HG02759 (cell line): ENCODE data around the gene PEAK1.
"Not testable (repeated sequence)": the region's sequence is repeated elsewhere in the genome, so short reads cannot be mapped to it uniquely, and the experiment has no call there.

Experiments used
- ATAC-seq: cut with Tn5 transposase; IDR thresholded peaks from one replicate; pipeline ENCODE4 v1.9.1; 2021; ENCODE audit warnings: mild to moderate bottlenecking, moderate library complexity; ENCODE audit not compliant: unreplicated experiment

The PEAK1 gene

DNA sequence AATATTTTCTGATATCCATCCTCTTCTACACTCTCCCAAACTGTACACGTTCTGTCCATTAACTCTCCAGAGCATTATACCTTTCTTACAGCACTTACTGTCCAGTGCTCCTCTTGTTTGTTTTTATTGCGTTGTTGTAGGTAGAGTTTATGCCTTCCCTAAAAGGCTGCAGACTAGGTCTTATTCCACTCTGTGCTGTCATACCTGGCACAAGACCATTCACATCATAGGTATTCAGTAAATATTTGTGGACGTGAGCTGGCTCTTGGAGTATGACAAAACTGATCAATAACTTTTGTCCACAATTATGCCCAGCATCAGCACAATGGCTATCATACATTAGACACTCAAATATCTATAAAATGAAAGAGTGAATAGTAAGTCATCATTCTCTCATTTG is 5.2 kb upstream of the PEAK1 start:
- no peak for ATAC-seq

DNA sequence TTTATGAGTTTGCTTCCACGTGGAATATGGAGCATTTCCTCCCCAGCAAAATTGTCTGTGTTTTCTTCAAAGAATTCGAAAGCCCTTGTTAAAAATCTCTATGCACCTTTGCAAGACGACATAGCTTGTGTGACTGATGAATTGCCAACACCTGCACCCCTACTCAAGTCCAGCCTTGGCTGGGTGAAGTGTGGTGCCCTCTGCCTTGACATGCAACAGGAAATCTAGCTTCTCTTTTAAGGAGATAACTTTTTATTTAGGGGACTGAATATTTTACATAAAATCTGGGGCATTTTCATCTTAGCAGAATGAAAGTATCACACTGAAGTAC is 1.4 kb upstream of the PEAK1 start:
- ATAC-seq: no peak

DNA sequence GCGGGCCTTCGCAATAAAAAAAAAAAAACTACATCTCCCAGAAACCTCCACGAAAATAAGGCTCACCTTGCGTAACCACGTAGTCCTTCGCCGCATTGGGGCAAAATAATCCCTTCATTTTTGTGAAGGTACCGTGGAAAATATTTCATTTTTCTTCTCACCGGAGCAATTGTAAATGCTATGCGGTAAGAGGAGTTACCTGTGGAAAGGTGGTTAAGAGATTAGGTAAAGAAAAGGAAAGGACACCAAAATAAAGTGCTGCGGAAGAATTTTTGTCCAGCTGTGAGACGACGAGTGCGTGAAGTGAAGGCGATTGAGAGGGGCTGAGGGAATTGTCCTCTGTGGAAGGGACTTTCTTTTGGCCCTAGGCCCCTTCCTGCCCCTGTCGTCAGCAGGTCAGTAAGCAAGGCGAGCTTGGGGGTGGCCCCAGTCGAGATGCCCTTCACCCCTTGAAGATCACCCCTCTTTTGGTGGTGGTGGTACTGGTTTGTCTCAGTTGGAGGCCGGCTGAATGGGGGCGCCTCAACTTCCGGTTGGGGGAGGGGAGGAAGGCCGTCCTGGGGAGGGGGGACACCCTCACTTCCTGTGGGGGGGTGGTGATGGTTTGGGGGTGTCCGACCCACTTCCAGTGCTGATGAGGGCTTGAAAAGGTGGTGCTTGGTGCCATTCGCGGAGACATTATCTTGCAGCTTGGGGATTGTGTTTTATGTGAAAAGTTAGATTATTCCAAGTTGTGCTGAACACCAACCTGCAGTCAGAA is 886 bp upstream of the PEAK1 start, which contains the start of gene HMG20A:
Gene HMG20A, plus strand, starts transcription at position 279 of the 760 bp plus-strand sequence. CDS start 37,520 bp downstream, outside the sequence.
- peak; percentile 42 for ATAC-seq

DNA sequence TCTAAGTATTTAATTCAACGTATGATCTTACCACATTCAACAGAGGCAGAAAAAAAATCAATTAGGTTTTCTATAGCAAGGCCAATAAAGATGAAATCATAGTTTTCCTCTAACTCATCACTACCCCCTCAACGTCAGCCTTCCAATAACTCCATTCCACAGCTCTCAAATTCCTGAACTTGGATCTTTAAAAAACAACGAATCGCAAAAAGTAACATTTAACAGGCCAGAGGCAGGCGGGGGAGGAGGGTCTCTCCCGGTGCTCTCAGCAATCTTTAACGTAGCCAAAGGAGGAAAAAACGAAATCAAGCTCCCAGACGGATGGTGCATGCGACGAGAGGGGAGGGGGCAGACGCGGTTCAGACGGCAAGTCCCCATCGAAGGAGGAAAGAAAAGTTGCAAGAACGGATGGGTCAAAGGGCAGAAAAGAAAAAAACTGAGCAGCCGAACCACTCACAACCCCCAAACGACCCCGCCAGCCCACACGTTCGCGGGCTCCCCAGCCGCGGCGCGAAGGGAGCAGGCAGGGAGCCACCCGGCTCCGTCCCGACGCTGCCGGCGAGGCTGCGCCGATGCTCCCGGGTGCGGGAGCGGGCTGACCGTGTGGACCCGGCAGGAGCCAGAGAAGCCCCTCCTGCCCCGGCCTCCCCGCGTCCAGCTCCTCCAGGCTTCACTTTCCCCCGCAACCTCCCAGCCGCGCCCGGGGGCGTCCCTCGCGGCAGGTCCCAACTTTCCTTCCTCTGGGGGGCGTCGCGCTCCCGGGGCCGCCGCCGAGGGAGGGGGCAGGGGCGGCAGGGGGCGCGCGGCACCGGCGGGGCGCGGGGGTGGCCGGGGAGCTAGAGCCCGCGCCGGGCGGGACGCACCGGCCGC is 703 bp downstream of the PEAK1 start:
- ATAC-seq: no peak

DNA sequence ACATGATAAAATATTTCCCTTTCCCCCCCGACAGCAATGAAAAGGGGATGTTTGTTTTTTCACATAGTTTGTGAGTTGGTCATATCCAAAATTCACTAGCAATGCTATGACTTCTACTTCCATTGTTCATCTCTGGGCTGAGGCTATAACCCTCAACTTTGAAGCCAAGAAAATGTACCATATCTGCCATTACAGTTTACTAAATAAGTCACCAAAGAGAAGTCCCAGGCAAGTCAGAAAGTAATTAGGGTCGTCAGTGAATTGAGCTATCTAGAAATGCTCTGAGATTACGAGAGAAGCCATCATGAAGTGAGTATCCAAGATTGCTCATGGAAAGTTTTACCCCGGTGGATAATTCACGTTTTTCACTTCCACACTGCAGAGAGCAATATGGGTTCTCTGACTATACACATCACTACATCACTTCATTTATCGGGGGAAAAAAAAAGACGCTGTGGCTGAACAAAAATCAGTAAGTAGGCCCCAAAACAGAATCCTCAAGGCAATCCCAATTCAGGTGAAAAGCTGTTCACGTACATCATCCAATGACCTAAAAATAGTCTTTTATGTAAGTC is 1.4 kb downstream of the PEAK1 start:
- no peak for ATAC-seq

DNA sequence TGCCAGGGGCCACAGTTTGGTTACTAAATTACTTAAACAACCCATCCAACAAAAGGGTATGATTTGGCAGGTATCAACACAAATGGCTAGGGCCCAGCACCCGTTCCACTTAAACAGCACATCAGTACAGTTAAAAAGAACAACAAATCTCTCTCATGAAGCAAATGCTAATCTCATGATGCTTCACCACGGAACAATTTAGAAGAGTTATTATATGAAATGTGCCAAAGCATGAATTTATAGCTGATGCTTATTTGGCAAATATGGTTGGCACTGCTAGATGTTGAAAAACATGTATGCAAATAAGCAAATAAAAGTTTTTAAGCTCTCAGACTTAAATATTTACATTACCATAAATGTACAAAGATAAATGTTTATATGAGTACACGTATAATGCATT is 2.3 kb downstream of the PEAK1 start:
- ATAC-seq: no peak

DNA sequence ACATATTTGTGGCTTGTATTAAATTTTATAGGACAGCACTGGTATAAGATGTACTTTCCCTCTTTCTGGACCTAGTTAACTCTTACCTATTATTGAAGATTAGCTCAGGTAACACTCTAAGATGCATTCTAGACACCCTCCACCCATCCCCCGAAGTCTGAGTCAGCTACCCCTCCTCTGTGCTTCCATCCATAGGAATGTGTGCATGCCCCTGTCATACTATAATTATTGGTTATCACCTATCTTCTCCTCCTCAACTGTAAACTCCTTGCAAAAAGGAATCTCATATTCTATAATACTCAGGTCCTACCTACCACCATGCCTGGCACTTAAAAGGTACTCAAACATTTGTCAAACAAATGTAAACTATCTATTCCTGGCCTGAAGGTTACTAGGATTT is 3.0 kb downstream of the PEAK1 start:
- no peak for ATAC-seq

DNA sequence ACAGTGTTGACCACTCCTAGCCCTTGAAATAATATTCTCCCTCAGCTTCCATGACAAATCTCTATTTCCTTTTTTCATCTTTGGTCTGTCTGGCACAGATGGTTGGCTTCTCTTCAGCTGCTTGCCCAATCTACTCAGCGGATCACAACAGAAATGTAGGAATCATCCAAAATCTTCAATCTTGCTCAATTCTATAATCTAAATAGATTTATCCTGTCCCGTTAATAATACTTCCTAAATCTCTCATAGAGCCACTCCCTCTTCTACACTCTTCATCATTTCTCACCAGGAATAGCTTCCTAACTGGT is 3.8 kb downstream of the PEAK1 start:
- ATAC-seq: no peak

DNA sequence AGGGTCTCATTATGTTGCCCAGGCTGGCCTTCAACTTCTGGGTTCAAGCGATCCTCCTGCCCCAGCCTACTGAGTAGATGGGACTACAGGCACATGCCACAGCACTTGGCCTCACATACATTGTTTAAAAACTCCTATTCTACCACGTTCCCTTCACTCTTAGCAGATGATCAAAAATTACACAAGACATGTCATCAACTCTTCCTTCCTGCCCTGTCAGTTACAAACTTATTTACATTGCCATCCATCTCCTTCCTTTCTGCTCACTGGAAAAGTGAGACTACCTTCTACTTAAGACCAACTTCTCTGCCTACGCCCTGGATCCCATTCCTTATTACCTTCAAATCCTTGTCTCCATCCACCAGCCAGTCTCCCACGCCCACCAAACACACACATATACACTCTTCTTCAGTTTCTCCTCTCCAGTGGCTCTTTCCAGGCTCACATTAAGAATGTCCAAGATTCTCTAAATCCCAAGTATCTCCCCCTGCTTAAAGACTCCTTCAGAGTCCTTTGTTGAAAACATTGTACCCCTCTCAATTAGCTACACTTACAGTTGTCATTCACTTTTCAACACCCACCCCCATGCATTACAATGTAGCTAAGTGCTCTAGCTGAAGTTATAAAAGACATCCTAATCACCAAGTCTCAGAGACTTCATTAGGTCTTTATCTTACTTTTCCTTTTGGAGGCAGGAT is 4.3 kb downstream of the PEAK1 start:
- no peak for ATAC-seq

DNA sequence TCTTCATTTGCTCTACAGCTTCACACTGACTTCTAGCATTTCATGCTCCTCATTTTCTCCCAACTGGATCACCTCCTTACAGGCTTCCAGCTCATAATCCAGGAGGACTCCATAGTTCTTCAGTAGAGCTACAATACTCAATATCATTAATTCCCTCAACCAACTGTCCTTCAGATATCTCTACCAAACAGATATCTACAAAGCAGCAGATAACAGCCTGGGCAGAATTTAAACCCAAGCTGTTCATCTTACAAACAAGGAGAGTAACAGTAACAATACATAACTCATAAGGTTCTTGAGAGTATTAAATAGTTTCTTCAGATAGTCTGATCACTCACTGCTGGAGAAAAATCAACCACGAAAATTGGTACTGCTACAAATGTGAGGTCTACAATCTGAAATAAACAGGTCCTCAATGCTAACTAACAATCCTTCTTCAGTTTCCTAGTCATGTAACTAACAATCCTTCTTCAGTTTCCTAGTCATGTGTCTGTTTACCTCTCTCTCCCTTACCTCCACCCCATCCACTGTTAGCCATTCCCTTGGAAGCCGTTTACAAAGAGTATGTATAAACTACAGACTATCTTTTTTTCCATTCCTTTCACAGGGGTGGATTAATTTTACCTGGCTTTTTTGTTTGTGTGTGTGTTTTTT is 5.0 kb downstream of the PEAK1 start:
- no peak for ATAC-seq

DNA sequence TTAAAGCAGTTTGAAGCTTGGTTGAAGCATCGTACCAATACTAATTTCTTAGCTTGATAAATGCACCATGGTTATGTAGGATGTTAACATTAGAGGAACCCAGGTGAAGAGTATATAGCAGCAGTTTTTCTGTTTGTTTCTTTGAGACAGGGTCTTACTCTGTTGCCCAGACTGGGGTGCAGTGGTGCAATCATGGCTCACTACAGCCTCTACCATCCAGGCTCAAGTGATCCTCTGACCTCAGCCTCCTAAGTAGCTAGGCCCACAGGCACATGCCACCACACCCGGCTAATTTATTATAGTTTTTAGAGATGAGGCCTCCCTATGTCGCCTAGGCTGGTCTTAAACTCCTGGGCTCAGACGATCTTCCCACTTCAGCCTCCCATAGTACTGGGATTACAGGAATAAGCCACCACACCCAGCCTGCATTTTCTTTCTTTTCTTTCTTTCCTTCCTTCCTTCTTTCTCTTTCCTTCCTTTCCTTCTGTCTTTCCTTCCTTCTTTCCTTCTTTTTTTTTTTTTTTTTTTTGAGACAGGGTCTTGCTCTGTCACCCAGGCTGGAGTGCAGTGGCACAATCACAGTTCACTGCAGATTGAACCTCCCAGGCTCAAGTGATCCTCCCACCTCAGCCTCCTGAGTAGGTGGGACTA is 6.1 kb downstream of the PEAK1 start:
- ATAC-seq: no peak

DNA sequence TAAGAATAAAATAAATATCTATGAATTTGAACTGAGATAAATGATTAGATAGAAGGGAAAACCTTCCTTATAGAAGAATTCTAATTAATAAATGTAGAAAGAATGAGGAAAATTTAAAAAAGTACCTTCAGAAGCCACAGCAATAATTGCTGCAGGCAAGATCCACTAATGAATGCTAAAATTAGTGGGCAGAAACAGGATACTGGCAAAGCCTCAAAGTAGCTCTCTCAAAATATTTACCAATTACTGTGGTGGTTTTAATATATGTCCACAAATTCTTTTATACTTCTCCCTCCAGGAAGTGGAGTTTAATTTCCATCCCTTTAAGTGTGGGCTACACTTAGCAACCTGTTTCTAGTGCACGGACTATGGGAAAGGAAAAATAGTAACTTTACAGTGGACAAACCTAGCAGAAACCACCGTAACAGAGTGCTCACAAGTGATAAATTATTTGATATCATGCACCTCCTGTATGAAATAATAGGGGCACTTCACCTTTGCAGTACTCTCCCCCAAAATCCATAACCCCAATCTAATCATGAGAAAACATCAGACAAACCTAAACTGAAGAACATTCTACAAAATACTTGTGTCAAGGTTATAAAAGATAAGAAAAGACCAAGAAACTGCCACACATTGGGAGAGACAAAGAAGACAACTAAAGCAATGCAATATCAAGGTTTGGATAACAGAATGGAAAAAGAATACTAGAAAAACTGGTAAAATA is 6.8 kb downstream of the PEAK1 start:
- ATAC-seq: no peak

DNA sequence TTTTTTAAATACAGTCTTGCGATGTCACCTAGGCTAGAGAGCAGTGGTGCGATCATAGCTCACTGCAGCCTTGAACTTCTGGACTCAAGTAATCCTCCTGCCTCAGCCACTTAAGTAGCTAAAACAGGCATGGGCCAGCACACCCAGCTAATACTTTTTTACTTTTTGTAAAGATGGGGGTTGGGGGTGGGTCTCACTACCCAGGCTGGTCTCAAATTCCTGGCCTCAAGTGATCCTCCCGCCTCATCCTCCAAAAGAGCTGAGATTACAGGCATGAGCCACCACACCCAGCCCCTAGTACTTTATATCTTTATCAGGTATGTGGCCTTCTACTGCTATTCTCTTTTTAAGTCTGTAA is 8.3 kb downstream of the PEAK1 start:
- ATAC-seq: no peak

DNA sequence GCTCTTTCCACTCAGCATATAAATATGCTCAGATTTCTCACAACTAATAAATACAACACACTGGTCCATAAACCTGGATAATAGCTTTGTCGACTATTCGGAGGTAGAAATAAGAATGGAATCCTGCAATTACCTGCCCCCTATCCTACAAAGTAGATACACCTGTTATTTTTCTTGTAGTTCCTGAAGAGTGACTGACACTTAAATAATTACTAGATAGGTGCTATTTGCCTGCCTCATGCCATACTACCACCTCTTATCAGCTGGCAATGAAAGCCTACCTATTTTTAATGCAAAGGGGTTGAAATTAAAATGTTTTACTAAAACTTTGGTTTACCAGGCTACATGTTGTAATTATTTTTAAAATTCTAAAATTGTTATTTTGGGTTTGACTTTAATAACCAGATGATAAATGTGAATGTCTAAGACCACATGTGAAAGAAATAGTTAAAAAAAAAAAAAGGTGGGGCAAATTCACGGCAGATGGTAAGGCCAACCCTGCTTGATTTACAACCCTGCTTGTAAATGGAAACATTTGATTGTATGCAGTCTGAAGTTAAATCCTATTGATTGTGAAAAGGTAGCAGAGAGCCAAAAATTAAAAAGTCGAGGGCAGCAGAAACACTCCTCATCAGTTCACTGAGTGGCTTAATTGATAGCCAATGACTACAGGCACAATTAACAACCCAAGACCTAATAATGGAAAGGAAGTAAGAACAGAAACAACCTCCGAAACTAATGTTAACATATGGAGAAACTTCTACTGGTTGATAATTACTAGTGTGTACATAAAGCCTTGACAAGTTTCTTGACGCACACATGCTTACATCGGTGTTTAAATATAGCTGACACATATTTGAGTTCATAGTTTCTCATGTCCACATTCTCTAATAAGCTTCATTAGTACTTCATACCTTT is 8.9 kb downstream of the PEAK1 start:
- no peak for ATAC-seq

DNA sequence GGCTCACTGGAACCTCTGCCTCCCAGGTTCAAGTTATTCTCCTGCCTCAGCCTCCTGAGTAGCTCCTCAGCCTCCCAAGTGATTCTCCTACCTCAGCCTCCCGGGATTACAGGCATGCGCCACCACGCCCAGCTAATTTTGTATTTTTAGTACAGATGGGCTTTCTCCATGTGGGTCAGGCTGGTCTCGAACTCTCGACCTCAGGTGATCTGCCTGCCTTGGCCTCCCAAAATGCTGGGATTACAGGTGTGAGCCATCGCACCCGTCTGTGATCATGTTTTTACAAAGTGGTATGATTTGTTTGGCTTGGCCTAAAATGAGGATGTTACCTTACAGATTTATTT is 9.8 kb downstream of the PEAK1 start:
- not testable (repeated sequence) for ATAC-seq

DNA sequence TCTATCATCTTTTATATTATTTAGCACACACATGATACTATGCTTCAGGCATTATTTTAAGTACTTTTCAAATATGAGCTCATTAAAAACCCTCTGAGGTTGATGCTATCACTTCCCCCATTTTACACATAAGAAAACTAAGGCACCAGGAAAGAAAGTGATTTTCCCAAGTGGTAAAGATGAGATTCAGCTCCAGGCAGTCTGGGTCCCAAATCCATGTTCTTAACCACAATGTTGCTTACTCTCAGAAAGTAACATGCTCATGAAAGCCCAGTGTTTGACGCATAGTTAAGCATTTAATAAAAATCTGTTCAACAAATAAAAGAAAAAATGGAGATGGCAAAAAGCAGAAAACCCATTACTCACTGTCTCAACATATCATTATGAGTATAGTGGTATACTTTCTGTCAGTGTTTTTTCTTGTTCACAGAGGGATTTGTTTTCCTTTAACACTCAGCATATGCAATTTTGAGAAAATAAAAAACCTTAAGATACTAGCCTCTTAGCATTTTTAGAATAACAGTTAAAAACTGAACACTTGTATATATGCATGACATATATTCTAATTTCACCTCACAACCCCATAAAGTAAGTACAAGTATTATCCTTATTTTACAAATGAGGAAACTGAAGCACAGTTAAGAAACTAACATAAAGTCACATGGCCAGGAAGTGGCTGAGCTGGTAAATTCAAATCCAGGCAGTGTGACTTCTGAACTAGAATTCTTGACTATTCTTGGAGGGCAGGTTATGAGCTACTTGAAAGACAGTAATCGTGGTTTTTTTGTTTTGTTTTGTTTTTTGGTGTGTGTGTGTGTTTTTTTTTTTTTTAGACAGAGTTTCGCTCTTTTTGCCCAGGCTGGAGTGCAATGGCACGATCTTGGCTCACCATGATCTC is 10.4 kb downstream of the PEAK1 start:
- no peak for ATAC-seq

DNA sequence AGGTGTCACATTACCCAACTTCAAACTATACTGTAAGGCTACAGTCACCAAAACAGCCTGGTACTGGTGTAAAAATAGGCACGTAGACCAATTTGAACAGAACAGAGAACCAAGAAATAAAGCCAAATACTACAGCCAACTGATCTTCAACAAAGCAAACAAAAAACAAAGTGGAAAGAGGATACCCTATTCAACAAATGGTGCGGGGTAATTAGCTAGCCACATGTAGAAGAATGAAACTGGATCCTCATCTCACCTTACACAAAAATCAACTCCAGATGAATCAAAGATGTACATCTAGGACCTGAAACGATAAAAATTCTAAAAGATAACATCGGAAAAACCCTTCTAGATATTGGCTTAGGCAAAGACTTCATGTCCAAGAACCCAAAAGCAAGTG is 13.1 kb downstream of the PEAK1 start:
- no peak for ATAC-seq

DNA sequence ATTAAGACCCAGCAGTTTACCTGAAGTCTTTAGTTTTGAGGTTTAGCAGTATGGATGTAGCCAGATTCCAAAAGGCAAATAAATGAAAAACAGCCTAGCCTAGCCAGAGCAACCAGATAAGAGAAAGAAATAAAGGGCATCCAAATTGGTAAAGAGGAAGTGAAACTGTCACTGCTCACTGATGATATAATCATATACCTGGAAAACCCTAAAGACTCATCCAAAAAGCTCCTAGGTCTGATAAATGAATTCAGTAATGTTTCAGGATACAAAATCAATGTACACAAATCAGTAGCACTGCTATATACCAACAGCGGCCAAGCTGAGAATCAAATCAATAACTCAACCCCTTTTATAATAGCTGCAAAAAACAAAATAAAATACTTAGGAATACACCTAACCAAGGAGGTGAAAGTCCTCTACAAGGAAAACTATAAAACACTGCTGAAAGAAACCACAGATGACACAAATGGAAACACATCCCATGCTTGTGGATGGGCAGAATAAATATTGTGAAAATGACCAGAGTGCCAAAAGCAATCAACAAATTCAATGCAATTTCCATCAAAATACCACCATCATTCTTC is 13.6 kb downstream of the PEAK1 start:
- not testable (repeated sequence) for ATAC-seq
